Stomach (tissue), 4 donors: Measurements from ENCODE around the gene PLEK2.

Experiments
- EP300 ChIP-seq: sonication (generic); formaldehyde crosslinking; IDR thresholded peaks from one replicate; pipeline ENCODE4 v1.6.1; 2017; ENCODE audit warnings: antibody characterized with exemption
- POLR2A ChIP-seq, 4 donors: fragments of 450-650 bp; IDR thresholded peaks; one replicate each; pipeline ENCODE4 v1.6.1; 2016; ENCODE audit warnings: antibody characterized with exemption in 4 of 4, control low read depth in 2 of 4, mild to moderate bottlenecking in 1 of 4, moderate library complexity in 1 of 4
- POLR2AphosphoS5 ChIP-seq, 3 donors: sonication (generic); formaldehyde crosslinking; IDR thresholded peaks; one replicate each; pipeline ENCODE4 v1.6.1; 2016; ENCODE audit warnings: antibody characterized with exemption in 3 of 3
- TF ChIP-seq, protein P1 (sequence below), 7 experiments: fragments of 450-650 bp in 4 of 7; fragments of 200-600 bp in 3 of 7; sonication (generic) in 3 of 7; IDR thresholded peaks; one replicate each; pipeline ENCODE4 v1.5.1; 2016 to 2019; ENCODE audit warnings: antibody characterized with exemption in 7 of 7, control low read depth in 2 of 7, mild to moderate bottlenecking in 1 of 7

DNA sequence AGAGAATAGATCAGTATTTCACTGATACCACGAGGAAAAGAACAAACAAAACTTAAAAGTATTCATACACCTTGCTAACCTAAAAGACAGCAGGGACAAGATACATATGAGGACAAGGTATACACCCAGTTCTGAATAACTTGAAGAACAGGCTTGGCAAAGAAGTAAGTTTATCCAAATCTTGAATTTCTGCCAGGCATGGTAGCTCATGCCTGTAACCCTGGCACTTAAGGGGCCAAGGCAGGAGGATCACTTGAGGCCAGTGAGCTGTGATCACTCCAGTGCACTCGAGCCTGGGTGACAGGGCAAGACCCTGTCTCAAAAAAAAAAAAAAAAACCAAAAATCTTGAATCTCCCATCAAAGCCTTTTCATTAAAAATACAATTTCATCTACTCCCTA, 26.8 kb downstream of the PLEK2 start:
- TF ChIP-seq, protein P1, sequence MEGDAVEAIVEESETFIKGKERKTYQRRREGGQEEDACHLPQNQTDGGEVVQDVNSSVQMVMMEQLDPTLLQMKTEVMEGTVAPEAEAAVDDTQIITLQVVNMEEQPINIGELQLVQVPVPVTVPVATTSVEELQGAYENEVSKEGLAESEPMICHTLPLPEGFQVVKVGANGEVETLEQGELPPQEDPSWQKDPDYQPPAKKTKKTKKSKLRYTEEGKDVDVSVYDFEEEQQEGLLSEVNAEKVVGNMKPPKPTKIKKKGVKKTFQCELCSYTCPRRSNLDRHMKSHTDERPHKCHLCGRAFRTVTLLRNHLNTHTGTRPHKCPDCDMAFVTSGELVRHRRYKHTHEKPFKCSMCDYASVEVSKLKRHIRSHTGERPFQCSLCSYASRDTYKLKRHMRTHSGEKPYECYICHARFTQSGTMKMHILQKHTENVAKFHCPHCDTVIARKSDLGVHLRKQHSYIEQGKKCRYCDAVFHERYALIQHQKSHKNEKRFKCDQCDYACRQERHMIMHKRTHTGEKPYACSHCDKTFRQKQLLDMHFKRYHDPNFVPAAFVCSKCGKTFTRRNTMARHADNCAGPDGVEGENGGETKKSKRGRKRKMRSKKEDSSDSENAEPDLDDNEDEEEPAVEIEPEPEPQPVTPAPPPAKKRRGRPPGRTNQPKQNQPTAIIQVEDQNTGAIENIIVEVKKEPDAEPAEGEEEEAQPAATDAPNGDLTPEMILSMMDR (IDR thresholded peaks at IDR 0.05): no peak
- TF ChIP-seq POLR2A (IDR thresholded peaks at IDR 0.05): no peak
- TF ChIP-seq POLR2AphosphoS5 (IDR thresholded peaks at IDR 0.05): no peak
- TF ChIP-seq EP300: no peak
